IPS DF 4.7 (cell line): ENCODE data around the gene DEFB131B.
"Not testable (repeated sequence)": the region's sequence is repeated elsewhere in the genome, so short reads cannot be mapped to it uniquely, and the experiment has no call there.

Source experiments
- DNase-seq: peaks from one replicate; pipeline ENCODE4 v3.0.0-alpha.2; 2013; ENCODE audit warnings: low spot score; ENCODE audit errors: extremely low read depth

The DEFB131B gene

DNA sequence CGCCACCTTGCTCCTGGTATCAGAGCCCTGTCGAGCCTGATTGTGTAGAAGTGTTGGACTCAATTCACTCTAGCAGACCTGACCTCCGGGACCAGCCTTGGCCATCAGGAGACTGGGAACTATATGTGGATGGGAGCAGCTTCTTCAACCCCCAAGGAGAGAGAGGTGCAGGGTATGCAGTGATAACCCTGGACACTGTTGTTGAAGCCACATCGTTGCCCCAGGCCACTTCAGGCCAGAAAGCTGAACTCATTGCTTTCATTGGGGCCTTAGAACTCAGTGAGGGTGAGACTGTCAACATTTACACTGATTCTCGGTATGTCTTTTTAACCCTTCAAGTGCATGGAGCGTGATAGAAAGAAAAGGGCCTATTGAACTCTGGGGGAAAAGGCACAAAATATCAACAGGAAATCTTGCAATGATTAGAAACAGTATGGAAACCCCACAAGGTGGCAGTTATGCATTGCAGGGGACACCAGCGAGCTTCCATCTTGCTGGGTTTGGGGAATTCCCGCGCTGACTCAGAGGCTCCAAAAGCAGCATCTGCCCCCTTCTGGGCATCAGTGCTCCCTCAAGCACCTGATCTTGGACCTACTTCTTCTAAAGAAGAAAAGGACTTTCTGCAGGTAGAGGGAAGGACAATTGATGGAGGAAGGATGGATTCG, 33.2 kb downstream of the DEFB131B start:
- not testable (repeated sequence) for DNase-seq

DNA sequence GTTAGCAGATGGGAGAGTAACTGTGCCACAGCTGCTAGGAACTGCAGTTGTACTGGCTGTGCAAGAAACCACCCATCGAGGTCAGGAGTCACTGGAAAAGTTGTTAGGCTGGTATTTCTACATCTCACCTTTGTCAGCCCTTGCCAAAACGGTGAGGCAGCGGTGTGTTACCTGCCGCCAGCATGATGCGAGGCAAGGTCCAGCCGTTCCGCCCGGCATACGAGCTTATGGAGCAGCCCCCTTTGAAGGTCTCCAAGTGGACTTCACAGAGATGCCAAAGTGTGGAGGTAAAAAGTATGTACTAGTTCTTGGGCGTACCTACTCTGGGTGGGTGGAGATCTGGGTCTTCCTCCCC, 33.7 kb downstream of the DEFB131B start:
- DNase-seq: not testable (repeated sequence)

DNA sequence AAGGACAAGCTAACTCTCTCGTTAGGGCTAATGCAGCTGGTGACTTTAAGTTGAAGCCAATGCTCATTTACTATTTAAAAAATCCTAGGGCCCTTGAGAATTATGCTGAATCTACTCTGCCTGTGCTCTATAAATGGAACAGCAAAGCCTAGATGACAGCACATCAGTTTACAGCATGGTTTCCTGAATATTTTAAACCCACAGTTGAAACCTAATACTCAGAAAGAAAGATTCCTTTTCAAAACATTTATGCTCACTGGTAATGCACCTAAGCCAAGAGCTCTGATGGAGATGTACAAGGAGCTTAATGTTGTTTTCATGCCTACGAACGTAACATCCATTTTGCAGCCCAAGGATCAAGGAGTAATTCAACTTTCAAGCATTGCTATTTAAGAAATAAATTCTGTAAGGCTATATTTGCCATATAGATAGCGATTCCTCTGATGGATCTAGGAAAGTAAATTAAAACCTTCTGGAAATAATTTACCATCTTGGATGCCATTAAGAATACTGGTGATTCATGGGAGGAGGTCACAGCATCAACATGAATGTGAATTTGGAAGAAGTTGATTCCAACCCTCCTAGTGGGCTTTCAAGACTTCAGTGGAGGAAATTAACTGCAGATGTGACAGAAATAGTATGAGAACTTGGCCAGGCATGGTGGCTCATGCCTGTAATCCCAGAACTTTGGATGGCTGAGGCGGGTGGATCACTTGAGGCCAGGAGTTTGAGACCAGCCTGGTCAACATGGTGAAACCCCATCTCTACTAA, 35.7 kb downstream of the DEFB131B start:
- no peak for DNase-seq

DNA sequence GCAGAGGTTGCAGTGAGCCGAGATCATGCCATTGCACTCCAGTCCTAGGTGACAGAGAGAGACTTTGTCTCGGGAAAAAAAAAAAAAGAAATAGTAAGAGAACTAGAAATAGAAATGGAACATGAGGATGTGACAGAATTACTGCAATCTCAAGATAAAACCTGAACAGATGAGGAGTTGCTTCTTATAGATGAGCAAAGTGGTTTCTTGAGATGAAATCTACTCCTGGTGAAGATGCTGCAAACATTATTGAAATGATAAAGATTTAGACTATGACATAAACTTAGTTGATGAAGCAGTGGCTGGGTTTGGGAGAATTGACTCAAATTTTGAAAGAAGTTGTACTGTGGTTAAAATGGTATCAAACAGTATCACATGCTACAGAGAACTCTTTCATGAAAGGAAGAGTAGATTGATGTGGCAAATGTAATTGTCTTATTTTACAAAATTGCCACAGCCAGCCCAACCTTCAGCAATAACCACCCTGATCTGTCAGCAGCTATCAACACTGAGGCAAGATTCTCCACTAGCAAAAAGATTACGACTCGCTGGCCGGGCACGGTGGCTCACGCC, 36.5 kb downstream of the DEFB131B start:
- no peak for DNase-seq

DNA sequence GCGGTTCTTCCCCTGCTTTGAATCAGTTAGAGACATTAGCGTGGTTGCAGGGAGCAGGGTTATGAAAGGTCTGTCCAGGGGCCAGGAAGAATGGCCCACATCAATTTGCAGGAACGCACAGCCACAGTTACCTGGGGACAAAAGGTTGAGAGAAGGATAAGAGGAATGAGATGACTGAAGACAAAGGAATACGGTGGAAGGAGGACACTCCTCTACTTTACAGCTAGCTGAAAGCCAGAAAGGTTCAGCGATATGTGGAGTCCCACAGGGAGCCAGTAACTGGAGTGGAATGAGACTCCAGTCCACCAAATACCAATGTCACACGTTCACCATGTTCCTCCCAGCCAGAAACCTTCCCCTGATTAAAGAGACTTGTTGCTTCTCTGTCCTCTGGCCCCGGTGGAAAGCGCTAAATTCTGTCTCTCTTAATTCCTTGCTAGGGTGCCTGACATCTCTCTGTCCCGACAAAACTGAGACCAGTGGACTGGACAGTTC, 39.4 kb downstream of the DEFB131B start:
- DNase-seq: no peak

DNA sequence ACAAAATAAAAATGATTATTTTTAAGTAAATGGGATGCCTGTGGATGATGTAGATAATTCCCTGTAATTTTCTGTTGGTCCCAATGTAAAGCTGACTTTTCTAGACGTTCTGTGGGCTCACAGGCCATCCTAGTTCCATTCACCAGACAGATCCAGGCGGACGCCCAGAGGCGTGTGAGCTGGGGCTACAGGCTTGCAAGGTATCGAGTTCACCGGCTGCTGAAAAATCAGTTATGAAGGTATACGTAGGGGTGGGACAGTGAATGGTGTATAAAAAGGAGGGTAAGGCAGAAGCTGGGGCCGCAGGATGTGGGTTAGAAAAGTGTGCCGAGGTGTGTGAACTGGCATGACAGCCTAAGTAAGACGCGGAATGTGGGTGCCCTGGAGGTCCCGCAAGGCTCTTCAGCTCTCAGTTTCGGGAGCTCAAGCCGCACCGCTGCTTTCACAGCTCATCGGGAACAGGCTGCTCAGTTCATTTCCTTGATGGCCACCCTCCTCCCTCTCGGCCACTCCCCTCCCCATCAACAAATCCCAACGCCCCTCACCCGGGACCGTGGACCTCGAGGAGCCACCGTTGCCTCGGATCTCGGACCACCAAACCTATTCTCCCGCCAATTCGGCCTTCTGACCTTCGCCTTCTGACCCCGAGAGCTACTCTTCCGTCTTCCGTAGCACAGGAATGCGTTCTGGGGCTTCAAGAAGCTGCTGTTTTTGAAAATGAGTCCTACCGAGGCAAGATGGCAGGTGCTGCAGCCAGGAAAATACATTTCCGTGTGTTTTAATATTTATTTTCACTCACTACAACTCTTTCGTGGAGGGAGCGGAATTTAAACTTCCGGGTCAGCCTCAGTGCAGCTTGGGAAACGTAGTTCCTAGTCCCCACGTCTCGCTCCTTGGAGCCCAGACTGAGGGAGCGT, 49.8 kb downstream of the DEFB131B start, which contains the start of gene XNDC1N:
Gene XNDC1N, minus strand, starts transcription at position 775 of the 917 bp plus-strand sequence. CDS start 5,241 bp downstream, outside the sequence.
- peak; percentile 80 for DNase-seq

DNA sequence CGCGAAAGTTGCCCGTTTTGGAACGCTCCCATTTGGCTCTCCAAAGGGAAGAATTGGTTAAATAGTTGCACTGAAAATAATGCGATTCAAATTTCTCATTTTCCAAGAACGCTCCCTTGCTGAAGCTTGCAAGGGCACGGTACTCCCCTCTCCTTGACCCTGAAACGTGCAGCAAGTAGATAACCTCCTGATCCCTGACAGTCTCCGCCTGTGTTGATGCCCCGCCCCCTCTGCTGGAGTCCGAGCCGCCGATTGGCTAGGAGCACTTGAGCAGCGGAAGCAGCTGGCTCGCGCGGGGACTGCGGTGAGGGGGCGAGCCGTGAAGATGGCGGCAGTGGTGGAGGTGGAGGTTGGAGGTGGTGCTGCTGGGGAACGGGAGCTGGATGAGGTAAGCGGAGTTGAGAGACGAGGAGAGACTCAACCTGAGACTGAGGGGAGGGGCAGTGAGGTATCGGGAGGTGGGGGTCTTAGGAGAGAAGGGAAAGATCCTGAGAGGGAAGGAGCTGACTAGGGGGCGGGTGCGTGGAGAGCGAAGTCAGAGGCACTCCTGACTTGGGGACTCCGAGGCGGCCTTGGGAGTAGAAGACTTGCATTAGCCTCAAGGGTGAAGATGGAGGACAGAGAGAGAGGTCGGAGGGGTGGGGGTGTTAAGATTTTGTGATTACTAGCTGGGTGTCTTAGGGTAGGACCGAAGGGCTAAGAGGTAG, 50.6 kb downstream of the DEFB131B start, which contains the start of gene RNF121:
Gene RNF121, plus strand, starts transcription at position 310 of the 707 bp plus-strand sequence. Its CDS starts 16 bp downstream, at position 326.
- DNase-seq: peak; percentile 82

DNA sequence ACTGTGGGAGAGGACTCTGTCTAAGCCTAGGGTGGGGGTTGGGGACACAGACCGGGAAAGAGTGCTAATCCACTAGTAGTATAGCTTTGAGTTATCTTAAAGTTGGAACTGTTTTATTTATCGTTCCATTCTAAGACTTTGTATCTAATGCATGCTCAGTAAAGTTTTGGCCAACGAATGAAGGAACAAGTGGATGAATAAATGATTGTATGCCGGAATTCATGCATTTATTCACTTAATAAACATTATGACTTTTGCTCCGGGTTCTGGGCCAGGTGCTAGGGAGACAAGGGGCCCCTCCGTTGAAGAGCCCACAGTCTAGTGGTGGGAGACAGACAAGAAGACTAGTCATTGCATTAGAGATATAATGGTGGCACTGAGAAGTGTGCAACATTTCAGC, 51.2 kb downstream of the DEFB131B start:
- DNase-seq: no peak

DNA sequence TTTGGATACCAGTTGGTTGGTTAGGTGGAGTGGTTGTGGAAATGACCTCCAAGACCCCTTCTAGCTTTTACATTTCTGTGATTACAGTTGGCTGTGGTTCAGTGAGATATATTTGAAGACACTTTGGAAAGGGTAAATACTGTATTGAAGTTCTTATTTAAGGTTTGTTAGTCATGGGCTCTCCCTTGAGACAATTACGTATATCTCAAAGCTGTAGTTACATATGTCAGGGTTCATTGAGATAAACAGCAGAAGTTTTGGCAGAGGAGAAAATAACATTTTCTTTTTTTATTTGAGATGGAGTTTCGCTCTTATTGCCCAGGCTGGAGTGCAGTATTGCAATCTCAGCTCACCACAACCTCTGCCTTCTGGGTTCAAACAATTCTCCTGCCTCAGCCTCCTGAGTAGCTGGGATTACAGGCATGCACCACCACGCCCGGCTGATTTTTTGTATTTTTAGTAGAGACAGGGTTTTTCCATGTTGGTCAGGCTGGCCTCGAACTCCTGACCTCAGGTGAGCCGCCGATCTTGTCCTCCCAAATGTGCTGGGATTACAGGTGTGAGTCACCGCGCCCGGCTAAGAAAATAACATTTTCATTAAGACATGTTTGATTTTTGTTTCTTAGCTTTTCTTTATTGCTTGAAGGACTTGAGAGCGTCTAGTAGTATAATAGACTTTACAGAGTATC, 52.4 kb downstream of the DEFB131B start:
- no peak for DNase-seq

DNA sequence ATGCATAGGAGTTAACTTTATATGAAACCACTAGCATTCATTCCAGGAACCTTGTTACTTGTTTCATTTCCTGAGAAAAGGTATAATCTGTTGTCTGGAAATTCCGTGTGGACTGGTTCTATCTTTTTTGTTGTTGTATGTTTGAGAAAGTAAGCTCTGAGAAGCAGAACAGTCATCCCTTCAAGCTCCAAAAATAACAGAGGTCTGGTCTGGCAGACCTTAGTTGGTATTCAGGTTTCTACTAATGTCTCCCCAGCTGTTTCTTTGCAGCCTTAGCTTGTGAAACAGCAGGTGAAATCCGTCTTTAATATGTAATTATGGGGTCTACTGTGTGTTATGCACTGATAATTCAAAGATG, 53.0 kb downstream of the DEFB131B start:
- no peak for DNase-seq

DNA sequence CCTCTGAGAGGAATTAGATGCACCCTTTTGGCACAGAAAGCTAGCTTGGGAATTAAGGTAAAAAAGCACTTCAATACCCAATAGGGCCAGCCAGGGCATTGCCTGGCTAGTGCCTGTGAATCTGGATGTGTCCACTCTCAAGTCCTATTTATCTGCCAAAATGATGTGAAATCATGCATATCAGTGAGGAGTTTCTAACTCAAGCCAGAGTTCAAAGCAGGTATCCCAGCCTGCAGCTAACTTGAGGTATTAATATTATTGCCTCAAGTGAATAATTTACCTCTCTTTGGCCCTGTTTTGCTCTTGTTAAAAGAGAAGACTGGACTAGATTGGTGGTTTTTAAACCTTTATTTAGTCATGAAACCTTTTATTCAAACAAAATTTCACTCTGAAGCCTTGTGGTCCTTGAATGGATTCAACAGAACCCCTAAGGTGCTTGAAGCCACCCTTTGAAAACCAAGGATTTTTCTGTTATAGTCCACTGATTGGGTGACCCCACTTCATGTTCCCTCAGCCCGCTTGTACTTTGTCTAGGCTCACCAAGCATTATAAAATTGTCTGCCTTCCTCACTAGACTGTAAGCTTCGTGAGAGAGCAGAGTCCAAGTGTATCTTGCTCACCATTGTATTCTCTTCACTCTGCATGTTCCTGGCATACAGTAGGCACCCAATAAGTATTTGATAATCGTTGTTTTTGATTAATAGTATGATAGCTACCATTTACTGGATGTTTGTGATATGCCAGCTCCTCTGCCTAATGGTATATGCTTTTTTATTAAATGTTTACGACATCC, 55.1 kb downstream of the DEFB131B start:
- no peak for DNase-seq
